Omental fat pad (tissue), 4 donors: ENCODE data around the gene GREM2. TPM values are rescaled to one million over a fixed set of nuclear protein-coding genes. Genes with fewer than 3 reads are reported as not detected.

Experiments used
- ATAC-seq: fragments of 150-250 bp; one replicate; pipeline ENCODE4 v1.9.1; 2016; ENCODE audit warnings: mild to moderate bottlenecking, moderate library complexity; ENCODE audit not compliant: low FRiP score
- DNase-seq: peaks from one replicate; pipeline ENCODE4 v3.0.0-alpha.2; 2019; ENCODE audit warnings: low spot score
- CTCF ChIP-seq, 3 donors: fragments of 450-650 bp; IDR thresholded peaks; one replicate each; pipeline ENCODE4 v1.5.1; 2016 to 2017; ENCODE audit warnings: antibody characterized with exemption in 3 of 3, mild to moderate bottlenecking in 3 of 3, moderate library complexity in 2 of 3
- total RNA-seq, 4 donors: library from RNA; depleted of rRNA; stranded (reverse); fragments of >200 nt; gene quantifications; one replicate each; pipeline ENCODE4 v1.1.0, GENCODE V29; 2016

The GREM2 gene
- total RNA-seq, 4 donors from 2014 or later: 0.09 to 0.36 (median 0.16) TPM; not detected in 1

- TF ChIP-seq CTCF (IDR thresholded peaks at IDR 0.05): no peak
- no peak for DNase-seq
- no peak for ATAC-seq
These were observed 38.1 kb upstream of the GREM2 start for GRCh38 chr1:240649733-240650721.

- no peak for TF ChIP-seq CTCF (IDR thresholded peaks at IDR 0.05)
- no peak for DNase-seq
- ATAC-seq: no peak
These were observed 34.8 kb upstream of the GREM2 start for GRCh38 chr1:240646571-240647240.

- ATAC-seq (no peak), DNase-seq (no peak)
- TF ChIP-seq CTCF (IDR thresholded peaks at IDR 0.05): no peak
These were observed 32.8 kb upstream of the GREM2 start for GRCh38 chr1:240644732-240645131.

- DNase-seq (no peak), ATAC-seq (no peak)
- TF ChIP-seq CTCF (IDR thresholded peaks at IDR 0.05): no peak
These were observed 23.7 kb upstream of the GREM2 start for GRCh38 chr1:240635466-240636256.

GRCh38 chr1:240630409-240630808, 18.5 kb upstream of the GREM2 start:
- ATAC-seq (no peak), DNase-seq (no peak)
- TF ChIP-seq CTCF (IDR thresholded peaks at IDR 0.05): no peak

- DNase-seq (no peak), ATAC-seq (no peak)
- TF ChIP-seq CTCF (IDR thresholded peaks at IDR 0.05): no peak
These were observed 9.3 kb upstream of the GREM2 start for GRCh38 chr1:240621249-240621648.
